ENCODE data around the gene CDC42BPB. TPM values are rescaled to one million over a fixed set of nuclear protein-coding genes. Genes with fewer than 3 reads are reported as not detected.

Gene CDC42BPB
- total RNA-seq, 1 donor from 2014 or later, result 103 TPM

DNA sequence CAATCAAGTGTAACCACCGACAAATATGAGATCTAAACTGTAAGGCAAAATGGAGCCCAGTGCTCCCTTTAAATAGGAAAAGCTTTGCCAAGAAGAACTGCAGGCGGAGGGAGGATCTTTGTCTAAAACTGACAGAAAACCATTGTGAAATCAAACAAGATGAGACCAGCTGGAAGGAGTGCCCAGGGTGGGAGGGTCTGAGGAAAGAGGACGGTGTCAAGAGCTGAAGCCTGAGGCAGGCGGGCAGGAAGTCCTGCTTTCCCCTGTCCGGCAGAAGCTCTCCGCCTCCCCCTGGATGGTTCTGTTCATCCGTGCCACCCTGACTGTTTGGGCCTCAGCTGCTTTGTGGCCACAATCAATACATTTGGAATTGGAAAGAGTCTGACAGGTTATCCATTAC lies 37.5 kb downstream of the CDC42BPB start:
- TF ChIP-seq, protein P1, sequence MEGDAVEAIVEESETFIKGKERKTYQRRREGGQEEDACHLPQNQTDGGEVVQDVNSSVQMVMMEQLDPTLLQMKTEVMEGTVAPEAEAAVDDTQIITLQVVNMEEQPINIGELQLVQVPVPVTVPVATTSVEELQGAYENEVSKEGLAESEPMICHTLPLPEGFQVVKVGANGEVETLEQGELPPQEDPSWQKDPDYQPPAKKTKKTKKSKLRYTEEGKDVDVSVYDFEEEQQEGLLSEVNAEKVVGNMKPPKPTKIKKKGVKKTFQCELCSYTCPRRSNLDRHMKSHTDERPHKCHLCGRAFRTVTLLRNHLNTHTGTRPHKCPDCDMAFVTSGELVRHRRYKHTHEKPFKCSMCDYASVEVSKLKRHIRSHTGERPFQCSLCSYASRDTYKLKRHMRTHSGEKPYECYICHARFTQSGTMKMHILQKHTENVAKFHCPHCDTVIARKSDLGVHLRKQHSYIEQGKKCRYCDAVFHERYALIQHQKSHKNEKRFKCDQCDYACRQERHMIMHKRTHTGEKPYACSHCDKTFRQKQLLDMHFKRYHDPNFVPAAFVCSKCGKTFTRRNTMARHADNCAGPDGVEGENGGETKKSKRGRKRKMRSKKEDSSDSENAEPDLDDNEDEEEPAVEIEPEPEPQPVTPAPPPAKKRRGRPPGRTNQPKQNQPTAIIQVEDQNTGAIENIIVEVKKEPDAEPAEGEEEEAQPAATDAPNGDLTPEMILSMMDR (IDR thresholded peaks at IDR 0.05; ENCODE audit: unreplicated experiment), result no peak
- peaks cover 27% of the 10 kb centered on the region for H3K4me1 Mint-ChIP-seq
- DNase-seq (ENCODE audit: low spot score in 2 of 2, unreplicated experiment in 2 of 2), result no peak

DNA sequence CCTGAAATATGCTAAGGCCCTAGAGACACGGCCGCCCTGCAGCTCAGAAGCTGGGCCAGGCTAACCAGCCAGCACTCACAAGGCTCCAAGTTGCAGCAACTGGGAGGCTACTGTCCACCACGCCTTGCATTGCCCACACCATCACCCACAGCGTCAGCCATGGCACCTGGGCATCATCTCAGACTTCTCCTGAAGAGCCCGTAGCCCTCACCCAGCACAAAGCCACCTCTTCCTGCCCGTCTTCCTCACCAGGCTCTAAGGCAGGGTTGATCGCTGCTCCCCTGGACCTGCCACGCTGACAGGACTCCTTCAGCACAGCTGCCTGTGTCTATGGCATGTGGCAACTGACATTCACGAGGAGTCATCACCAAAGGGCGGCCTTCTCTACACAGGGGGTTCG lies 38.1 kb downstream of the CDC42BPB start:
- Mint-ChIP-seq H3K27ac (no peak overlapping the region), H3K4me3 (no peak overlapping the region), H3K36me3 (peaks cover 17% of the 10 kb centered on the region), H3K4me1 (peaks cover 26% of the 10 kb centered on the region), H3K27me3 (ENCODE audit: low read depth) (no peaks in the 10 kb centered on the region), H3K9me3 (peaks cover 4% of the 10 kb centered on the region)
- DNase-seq (ENCODE audit: low spot score in 2 of 2, unreplicated experiment in 2 of 2), result no peak
- TF ChIP-seq, protein P1 (IDR thresholded peaks at IDR 0.05; ENCODE audit: unreplicated experiment), result no peak

More for the DNA sequence above, 37.5 kb downstream of the CDC42BPB start:
- peak overlapping the region; percentile 4 for H3K27ac Mint-ChIP-seq
- H3K4me3 Mint-ChIP-seq, result no peak overlapping the region
- H3K36me3 Mint-ChIP-seq, result peaks cover 17% of the 10 kb centered on the region
- H3K9me3 Mint-ChIP-seq, result peaks cover 4% of the 10 kb centered on the region
- H3K27me3 Mint-ChIP-seq (ENCODE audit: low read depth), result no peaks in the 10 kb centered on the region

DNA sequence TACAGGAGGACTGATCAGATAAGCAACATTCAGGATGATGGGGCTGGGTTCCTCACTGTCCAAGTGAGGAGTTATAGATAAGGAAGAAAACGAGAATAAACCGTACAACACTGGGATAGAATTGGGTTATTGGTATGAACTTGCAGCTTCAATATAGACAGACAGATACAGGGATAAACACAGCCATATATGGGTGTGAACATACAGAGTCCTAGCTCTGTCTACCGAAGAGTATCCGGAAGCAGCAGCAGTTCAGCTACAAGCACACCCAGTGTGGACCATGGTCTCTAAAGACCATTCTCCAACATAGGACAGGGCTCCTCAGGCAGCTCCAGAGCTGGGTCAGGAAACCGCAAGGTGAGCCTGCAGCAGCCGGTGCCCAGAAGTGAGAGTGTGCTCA lies 40.8 kb downstream of the CDC42BPB start:
- H3K9me3 Mint-ChIP-seq, result peaks cover 4% of the 10 kb centered on the region
- TF ChIP-seq, protein P1 (IDR thresholded peaks at IDR 0.05; ENCODE audit: unreplicated experiment), result no peak
- H3K4me1 Mint-ChIP-seq, result peaks cover 16% of the 10 kb centered on the region
- peaks cover 20% of the 10 kb centered on the region for H3K36me3 Mint-ChIP-seq
- no peak overlapping the region for H3K4me3 Mint-ChIP-seq
- no peak for DNase-seq (ENCODE audit: low spot score in 2 of 2, unreplicated experiment in 2 of 2)
- H3K27ac Mint-ChIP-seq, result no peak overlapping the region
- H3K27me3 Mint-ChIP-seq (ENCODE audit: low read depth), result no peaks in the 10 kb centered on the region

DNA sequence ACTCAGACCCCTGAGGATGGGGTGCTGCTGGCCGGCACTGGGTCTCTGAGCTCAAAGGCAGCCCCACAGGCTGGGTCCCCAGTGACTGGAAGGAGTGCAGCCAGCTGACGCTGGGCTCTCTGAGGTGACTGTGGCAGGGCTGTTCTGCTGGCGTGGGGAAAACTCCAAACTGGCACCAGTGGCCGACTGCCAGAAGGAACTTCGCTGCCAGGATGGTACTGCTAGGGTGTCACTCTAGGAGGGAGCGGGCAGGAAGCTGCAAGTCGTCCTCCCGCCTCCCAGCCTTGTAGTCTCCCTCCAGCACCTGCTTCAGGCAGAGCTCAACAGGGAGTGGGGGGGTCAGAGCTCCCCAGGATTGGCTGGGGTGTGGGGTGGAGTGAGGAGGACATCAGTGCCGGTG lies 41.3 kb downstream of the CDC42BPB start:
- Mint-ChIP-seq H3K9me3 (peaks cover 4% of the 10 kb centered on the region), H3K27me3 (ENCODE audit: low read depth) (no peaks in the 10 kb centered on the region), H3K27ac (no peak overlapping the region), H3K36me3 (peaks cover 21% of the 10 kb centered on the region), H3K4me1 (peaks cover 16% of the 10 kb centered on the region), H3K4me3 (no peak overlapping the region)
- DNase-seq (ENCODE audit: low spot score in 2 of 2, unreplicated experiment in 2 of 2), result no peak
- TF ChIP-seq, protein P1 (IDR thresholded peaks at IDR 0.05; ENCODE audit: unreplicated experiment), result no peak

DNA sequence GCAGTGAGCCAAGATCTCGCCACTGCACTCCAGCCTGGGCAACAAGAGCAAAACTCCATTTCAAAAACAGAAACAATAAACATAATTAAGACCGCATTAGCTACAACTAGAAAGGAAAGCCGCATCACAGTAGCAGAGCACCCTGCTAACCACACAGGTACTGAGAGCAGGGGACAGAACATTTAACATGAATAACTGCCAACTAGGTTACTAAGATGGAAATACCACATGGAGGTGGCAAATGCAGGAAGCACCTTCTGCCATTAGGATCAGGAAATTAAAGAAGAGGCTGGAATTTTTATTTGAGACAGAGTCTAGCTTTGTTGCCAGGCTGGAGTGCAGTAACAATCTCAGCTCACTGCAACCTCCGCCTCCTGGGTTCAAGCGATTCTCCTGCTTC lies 41.9 kb downstream of the CDC42BPB start:
- Mint-ChIP-seq H3K27me3 (ENCODE audit: low read depth) (no peaks in the 10 kb centered on the region), H3K4me1 (peaks cover 16% of the 10 kb centered on the region), H3K27ac (no peak overlapping the region)

More for the DNA sequence above, 41.9 kb downstream of the CDC42BPB start:
- H3K4me3 Mint-ChIP-seq, result no peak overlapping the region
- DNase-seq (ENCODE audit: low spot score in 2 of 2, unreplicated experiment in 2 of 2), result no peak
- peaks cover 19% of the 10 kb centered on the region for H3K36me3 Mint-ChIP-seq
- peaks cover 4% of the 10 kb centered on the region for H3K9me3 Mint-ChIP-seq
- TF ChIP-seq, protein P1 (IDR thresholded peaks at IDR 0.05; ENCODE audit: unreplicated experiment), result no peak

All from mesothelial cell of epicardium (in vitro differentiated cells).